ENCODE results near the gene KRTAP13-1. TPM values are rescaled to one million over a fixed set of nuclear protein-coding genes. Genes with fewer than 3 reads are reported as not detected.

The KRTAP13-1 gene
- total RNA-seq, 1 donor from 2014 or later, result not detected

DNA sequence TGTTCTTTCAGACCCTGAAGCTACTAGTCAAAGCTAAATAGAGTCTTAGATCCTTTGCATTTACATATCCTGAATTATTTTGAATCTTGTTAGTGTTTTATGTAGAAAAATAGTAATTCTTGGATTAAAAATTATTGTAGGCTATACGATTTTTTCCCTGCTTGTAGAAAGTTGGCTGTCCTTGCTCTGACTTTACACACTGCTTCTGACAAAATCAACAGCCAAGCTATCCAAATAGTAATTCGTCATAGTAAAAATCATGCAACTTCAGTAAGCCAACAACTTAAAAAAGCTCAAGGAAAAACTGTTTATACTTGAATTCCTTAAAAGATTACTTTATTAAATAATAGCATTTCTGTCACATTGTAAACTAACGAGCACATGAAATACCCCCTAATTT, 39.9 kb upstream of the KRTAP13-1 start:
- Mint-ChIP-seq H3K4me1 (peaks cover 4% of the 10 kb centered on the region), H3K4me3 (no peak overlapping the region), H3K27me3 (ENCODE audit: low read depth) (no peaks in the 10 kb centered on the region), H3K27ac (ENCODE audit: unreplicated experiment) (no peak overlapping the region), H3K36me3 (ENCODE audit: low read depth) (no peaks in the 10 kb centered on the region), H3K9me3 (peaks cover 2% of the 10 kb centered on the region)
- DNase-seq (ENCODE audit: low read depth, low spot score), result no peak
- TF ChIP-seq, protein P1, sequence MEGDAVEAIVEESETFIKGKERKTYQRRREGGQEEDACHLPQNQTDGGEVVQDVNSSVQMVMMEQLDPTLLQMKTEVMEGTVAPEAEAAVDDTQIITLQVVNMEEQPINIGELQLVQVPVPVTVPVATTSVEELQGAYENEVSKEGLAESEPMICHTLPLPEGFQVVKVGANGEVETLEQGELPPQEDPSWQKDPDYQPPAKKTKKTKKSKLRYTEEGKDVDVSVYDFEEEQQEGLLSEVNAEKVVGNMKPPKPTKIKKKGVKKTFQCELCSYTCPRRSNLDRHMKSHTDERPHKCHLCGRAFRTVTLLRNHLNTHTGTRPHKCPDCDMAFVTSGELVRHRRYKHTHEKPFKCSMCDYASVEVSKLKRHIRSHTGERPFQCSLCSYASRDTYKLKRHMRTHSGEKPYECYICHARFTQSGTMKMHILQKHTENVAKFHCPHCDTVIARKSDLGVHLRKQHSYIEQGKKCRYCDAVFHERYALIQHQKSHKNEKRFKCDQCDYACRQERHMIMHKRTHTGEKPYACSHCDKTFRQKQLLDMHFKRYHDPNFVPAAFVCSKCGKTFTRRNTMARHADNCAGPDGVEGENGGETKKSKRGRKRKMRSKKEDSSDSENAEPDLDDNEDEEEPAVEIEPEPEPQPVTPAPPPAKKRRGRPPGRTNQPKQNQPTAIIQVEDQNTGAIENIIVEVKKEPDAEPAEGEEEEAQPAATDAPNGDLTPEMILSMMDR (conservative IDR thresholded peaks at IDR 0.05), result no peak

DNA sequence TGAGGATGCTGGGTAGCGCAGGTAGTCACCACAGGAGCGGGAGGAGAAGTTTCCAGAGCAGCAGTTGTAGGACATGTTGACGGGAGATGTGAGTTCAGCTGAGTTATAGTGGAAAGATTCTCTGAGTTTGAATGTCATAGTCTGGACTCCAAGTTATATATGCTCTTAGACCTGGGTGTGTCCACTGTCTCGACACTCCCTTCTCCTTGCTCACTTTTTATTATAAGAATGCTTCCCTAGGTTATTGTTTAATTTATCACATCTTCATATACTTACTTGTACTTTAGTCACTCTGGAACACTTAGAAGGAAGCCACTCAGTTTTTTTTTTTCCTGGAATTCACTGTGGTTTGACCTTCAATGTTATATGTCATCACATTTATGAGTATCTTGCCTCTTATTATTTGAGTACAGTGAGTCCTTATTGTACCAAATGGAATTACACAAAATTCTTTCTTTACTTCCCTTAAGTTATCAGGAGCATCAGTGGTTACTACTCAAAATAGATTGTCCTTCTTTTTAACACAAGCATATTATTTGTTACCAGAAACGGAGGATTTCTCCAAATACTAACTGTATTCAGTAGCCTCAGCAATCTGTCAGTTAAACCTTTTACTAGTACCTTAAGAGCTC, 23.6 kb upstream of the KRTAP13-1 start, which contains the start of gene KRTAP13-2:
Gene KRTAP13-2, minus strand, starts transcription at position 133 of the 632 bp plus-strand sequence. Its CDS starts 58 bp downstream, at position 75.
- Mint-ChIP-seq H3K4me1 (no peaks in the 10 kb centered on the region), H3K4me3 (no peak within 1 kb of the TSS), H3K36me3 (ENCODE audit: low read depth) (no peaks in the 10 kb centered on the region), H3K9me3 (no peaks in the 10 kb centered on the region), H3K27me3 (ENCODE audit: low read depth) (peaks cover 3% of the 10 kb centered on the region), H3K27ac (ENCODE audit: unreplicated experiment) (no peak within 1 kb of the TSS)
- TF ChIP-seq, protein P1 (conservative IDR thresholded peaks at IDR 0.05), result no peak
- DNase-seq (ENCODE audit: low read depth, low spot score), result no peak

DNA sequence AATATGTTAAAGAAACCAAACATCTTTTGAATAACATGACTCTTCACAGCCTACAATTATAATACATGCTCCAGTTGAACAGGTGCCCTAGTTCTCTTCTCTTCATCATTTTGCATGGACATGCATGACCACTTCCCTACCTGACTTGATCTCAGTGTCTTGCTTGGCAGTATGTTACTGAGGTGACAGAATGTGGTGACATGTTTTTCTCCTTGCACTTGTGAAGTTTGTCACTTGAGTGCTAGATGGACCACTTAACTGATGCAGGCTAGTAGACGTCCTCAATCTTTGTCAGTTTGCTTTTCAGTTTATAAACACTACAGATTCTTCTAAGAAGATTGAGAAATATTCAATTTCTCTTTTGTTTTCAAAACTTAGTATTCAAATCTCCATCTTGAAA, 13.6 kb upstream of the KRTAP13-1 start:
- Mint-ChIP-seq H3K27me3 (ENCODE audit: low read depth) (peaks cover 4% of the 10 kb centered on the region), H3K36me3 (ENCODE audit: low read depth) (no peaks in the 10 kb centered on the region), H3K9me3 (no peaks in the 10 kb centered on the region), H3K4me3 (no peak overlapping the region), H3K4me1 (no peaks in the 10 kb centered on the region), H3K27ac (ENCODE audit: unreplicated experiment) (no peak overlapping the region)
- no peak for DNase-seq (ENCODE audit: low read depth, low spot score)
- TF ChIP-seq, protein P1 (conservative IDR thresholded peaks at IDR 0.05), result no peak

DNA sequence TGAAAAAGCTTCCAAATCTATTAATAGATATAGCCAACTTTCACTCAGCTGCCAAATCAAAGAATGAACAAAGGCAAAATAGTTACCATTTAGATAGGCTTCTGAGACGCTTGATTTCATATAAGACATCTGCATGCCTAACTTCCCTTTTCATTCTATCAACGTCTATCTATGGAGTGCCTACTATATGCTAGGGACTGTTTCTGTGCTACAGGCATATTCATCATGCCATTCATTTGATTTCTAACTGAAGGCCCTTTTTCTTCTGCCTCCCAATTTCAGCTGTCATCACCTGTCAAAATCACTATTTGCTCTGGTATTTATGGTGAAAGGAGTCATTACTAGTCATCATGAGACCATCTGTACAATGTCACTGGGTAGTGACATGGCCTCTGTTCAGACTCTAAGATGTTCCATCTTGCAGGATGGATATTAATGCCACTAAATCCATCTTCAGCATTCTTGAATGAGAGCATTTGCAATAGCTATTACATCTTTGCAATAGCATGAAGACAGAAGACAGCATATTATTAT, 4.3 kb upstream of the KRTAP13-1 start:
- H3K4me1 Mint-ChIP-seq, result no peaks in the 10 kb centered on the region
- no peaks in the 10 kb centered on the region for H3K36me3 Mint-ChIP-seq (ENCODE audit: low read depth)

DNA sequence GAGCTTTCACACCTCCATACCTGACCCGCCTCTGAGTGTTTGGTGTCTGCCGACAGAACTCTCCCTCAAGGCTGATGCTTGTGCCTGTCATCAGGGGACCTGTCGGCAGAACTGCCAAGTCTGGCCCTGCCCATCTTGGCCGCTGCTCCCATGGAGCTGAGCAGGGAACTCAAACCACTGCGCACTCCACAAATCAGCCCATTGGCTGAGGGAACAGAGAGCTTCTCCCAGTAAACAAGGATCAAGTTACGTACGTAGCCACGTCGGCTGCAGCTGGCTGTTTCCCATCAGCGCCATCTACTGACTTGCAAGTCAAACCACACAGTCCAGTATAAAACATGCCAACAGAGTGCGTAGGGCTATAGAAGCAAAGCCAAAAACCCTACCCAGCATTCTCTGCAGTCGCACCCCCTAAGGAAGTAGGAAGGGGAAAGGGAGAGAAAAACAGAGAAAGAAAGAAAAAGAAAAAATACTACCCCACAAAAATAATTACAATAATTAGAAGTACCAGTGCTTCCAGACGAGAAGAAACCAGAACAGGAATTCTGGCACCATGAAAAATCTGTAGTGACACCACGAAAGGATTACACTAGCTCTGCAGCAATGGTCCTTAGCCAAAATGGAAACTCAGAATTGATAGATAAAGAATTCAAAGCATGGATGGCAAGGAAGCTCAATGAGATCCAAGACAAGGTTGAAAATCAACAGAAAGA, 13.1 kb downstream of the KRTAP13-1 start:
- H3K36me3 Mint-ChIP-seq (ENCODE audit: low read depth), result peaks cover 4% of the 10 kb centered on the region
- peak; percentile 46 for DNase-seq (ENCODE audit: low read depth, low spot score)
- TF ChIP-seq, protein P1 (conservative IDR thresholded peaks at IDR 0.05), result peak; percentile 70
- H3K4me1 Mint-ChIP-seq, result peaks cover 6% of the 10 kb centered on the region
- peaks cover 9% of the 10 kb centered on the region for H3K9me3 Mint-ChIP-seq
- no peak overlapping the region for H3K27ac Mint-ChIP-seq (ENCODE audit: unreplicated experiment)
- peak overlapping the region; percentile 52 for H3K4me3 Mint-ChIP-seq
- H3K27me3 Mint-ChIP-seq (ENCODE audit: low read depth), result peaks cover 18% of the 10 kb centered on the region

More for the DNA sequence above, 4.3 kb upstream of the KRTAP13-1 start:
- Mint-ChIP-seq H3K27ac (ENCODE audit: unreplicated experiment) (no peak overlapping the region), H3K27me3 (ENCODE audit: low read depth) (peaks cover 5% of the 10 kb centered on the region), H3K4me3 (no peak overlapping the region), H3K9me3 (peaks cover 4% of the 10 kb centered on the region)
- TF ChIP-seq, protein P1 (conservative IDR thresholded peaks at IDR 0.05), result no peak
- DNase-seq (ENCODE audit: low read depth, low spot score), result no peak

Data from neural crest cell (in vitro differentiated cells).